Activated CD4-positive, alpha-beta T cell treated with anti-CD3 and anti-CD28 coated beads for 36 hours (primary cell): ENCODE measurements around the gene SLC24A4. TPM values are rescaled to one million over a fixed set of nuclear protein-coding genes. Genes with fewer than 3 reads are reported as not detected.

Experiments used
- ATAC-seq: fragments of 200-7000 bp; cut with Tn5 transposase; one replicate; pipeline ENCODE4 v1.10.0; 2021; ENCODE audit warnings: mild to moderate bottlenecking, moderate library complexity
- CTCF ChIA-PET: fragments of 350-600 bp; sonication (Branson Sonifier 250); formaldehyde crosslinking; loops from one replicate; lab custom pipeline; 2021; ENCODE audit warnings: antibody characterized with exemption; lab: Charles Lee
- POLR2A ChIA-PET: fragments of 350-600 bp; sonication (Branson Sonifier 250); formaldehyde crosslinking; loops from one replicate; lab custom pipeline; 2021; ENCODE audit warnings: antibody characterized with exemption, inconsistent platforms; lab: Charles Lee
- DNase-seq: peaks from one replicate; pipeline ENCODE4 v3.0.0-alpha.2; 2020
- H3K27ac Mint-ChIP-seq: one replicate; pipeline ENCODE4 v1.8.0; 2021; ENCODE audit warnings: mixed read lengths
- H3K27me3 Mint-ChIP-seq: one replicate; pipeline ENCODE4 v1.8.0; 2021; ENCODE audit warnings: mixed read lengths
- H3K36me3 Mint-ChIP-seq: one replicate; pipeline ENCODE4 v1.8.0; 2021; ENCODE audit warnings: low read depth, mixed read lengths
- H3K4me1 Mint-ChIP-seq: one replicate; pipeline ENCODE4 v1.8.0; 2021; ENCODE audit warnings: mixed read lengths
- H3K4me3 Mint-ChIP-seq: one replicate; pipeline ENCODE4 v1.8.0; 2021; ENCODE audit warnings: mild to moderate bottlenecking, moderate library complexity, mixed read lengths
- H3K9me3 Mint-ChIP-seq: one replicate; pipeline ENCODE4 v1.8.0; 2021; ENCODE audit warnings: low read depth, mixed read lengths
- intact Hi-C, 2 experiments: fragments of 100-400 bp; cut with DNase I in 1 of 2; cut with micrococcal nuclease in 1 of 2; formaldehyde crosslinking; loops; one replicate each; pipeline versions ENCODE4 v1.14.2 to v1.15.1; 2022 to 2024; cut with DNase I, micrococcal nuclease
- total RNA-seq, 2 experiments: library from RNA; stranded (reverse); gene quantifications; one replicate each; pipeline ENCODE4 v1.2.3, GENCODE V29; 2021

SLC24A4 gene
- total RNA-seq, 2 experiments from 2014 or later: not detected

DNA sequence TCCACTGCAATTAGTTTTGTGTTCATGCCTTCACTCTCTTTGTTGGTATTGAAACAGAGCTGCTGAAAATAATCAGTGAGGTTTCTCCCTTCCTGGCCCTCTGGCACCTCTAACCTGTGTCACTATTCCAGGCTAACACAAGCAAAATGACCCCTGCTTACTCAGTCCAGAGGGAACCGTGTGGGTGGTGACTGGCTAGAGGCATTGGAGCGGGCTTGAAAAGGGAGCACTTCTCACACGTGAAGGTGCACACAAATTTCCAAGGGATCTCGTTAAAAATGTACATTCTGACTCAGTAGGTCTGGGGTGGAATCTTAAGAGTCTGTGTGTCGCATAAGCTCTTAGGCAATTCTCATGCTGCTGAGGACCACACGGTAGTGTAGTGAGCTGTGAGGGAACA is 1.3 kb upstream of the SLC24A4 start:
- H3K4me1 Mint-ChIP-seq: peaks cover 4% of the 10 kb centered on the region
- no peak overlapping the region for H3K27ac Mint-ChIP-seq
- no peak for DNase-seq
- POLR2A ChIA-PET: no interaction called here
- H3K4me3 Mint-ChIP-seq: no peak overlapping the region
- H3K36me3 Mint-ChIP-seq: no peaks in the 10 kb centered on the region
- H3K27me3 Mint-ChIP-seq: peaks cover 64% of the 10 kb centered on the region
- no peak for ATAC-seq
- CTCF ChIA-PET: interaction anchor here (1.6 kb wide), 1 partner anchor 15 kb away, joined by 3 read pairs; no protein-coding TSS in a partner anchor
- peaks cover 4% of the 10 kb centered on the region for H3K9me3 Mint-ChIP-seq
- intact Hi-C loops: no loop called here

DNA sequence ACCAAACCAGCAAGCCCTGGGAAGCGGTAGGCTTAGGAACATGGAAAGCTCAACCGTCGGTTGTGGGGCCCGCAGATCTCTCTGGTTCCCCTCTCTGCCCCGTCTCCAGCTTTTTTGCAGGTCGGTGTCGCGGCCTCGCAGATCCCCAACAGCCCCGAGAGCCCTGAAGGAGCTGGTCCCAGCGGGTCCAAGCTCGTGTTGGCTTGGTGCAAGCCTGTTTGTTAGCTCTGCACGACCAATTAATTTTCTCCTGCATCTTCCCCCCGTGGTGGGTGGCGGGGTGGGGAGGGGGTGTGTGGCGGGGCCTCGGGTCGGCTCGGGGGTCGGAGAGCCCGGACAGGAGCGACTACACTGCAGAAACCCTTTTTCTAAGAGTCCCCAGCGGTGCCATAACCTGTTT is 449 bp upstream of the SLC24A4 start:
- ATAC-seq (no peak), DNase-seq (no peak)
- ChIA-PET POLR2A (no interaction called here), CTCF (interaction anchor here (0.6 kb wide), 1 partner anchor 43 kb away, joined by 3 read pairs; no protein-coding TSS in a partner anchor)
- no peak overlapping the region for H3K27ac Mint-ChIP-seq
- peaks cover 4% of the 10 kb centered on the region for H3K4me1 Mint-ChIP-seq
- intact Hi-C loops: no loop called here
- H3K27me3 Mint-ChIP-seq: peaks cover 65% of the 10 kb centered on the region
- no peak overlapping the region for H3K4me3 Mint-ChIP-seq
- H3K9me3 Mint-ChIP-seq: no peaks in the 10 kb centered on the region
- no peaks in the 10 kb centered on the region for H3K36me3 Mint-ChIP-seq

GRCh38 chr14:92323916-92324818 is 1.2 kb downstream of the SLC24A4 start:
- DNase-seq (no peak), ATAC-seq (no peak)
- H3K27ac Mint-ChIP-seq: no peak overlapping the region
- ChIA-PET CTCF (interaction anchor here (0.7 kb wide), 2 partner anchors 104 to 118 kb away, joined by 3 to 4 read pairs; no protein-coding TSS in a partner anchor), POLR2A (interaction anchor here (0.5 to 0.6 kb wide), 2 partner anchors 11 to 1218 kb away, joined by 3 to 4 read pairs; no protein-coding TSS in a partner anchor)
- intact Hi-C loops: no loop called here
- no peaks in the 10 kb centered on the region for H3K9me3 Mint-ChIP-seq
- H3K4me1 Mint-ChIP-seq: peaks cover 4% of the 10 kb centered on the region
- H3K27me3 Mint-ChIP-seq: peaks cover 53% of the 10 kb centered on the region
- no peaks in the 10 kb centered on the region for H3K36me3 Mint-ChIP-seq
- no peak overlapping the region for H3K4me3 Mint-ChIP-seq

DNA sequence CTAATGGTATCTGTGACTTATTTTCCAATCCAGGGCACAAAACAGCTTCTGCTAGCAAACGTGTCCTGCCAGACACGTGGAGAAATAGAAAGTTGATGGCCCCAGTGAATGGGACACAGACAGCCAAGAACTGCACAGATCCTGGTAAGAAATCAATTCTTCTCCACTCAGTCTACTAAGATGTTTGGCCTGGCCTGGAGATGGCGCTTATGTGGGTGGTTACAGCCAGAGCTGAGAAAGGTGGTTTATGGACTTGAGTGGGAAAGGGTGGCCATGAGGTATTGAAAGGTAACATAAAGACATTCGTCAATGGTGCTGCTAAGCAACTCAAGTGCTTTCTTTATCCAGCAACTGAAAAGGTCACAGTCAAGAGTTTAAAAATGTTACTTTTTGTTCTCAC is 2.9 kb downstream of the SLC24A4 start:
- no peaks in the 10 kb centered on the region for H3K36me3 Mint-ChIP-seq
- DNase-seq: no peak
- POLR2A ChIA-PET: no interaction called here
- CTCF ChIA-PET: no interaction called here
- H3K4me1 Mint-ChIP-seq: peaks cover 4% of the 10 kb centered on the region
- no peak for ATAC-seq
- no peak overlapping the region for H3K4me3 Mint-ChIP-seq
- no peaks in the 10 kb centered on the region for H3K9me3 Mint-ChIP-seq
- intact Hi-C loops: no loop called here
- H3K27me3 Mint-ChIP-seq: peaks cover 44% of the 10 kb centered on the region
- H3K27ac Mint-ChIP-seq: no peak overlapping the region

GRCh38 chr14:92328664-92329255 is 5.8 kb downstream of the SLC24A4 start:
- intact Hi-C loops: no loop called here
- POLR2A ChIA-PET: no interaction called here

GRCh38 chr14:92334050-92334449 is 11.1 kb downstream of the SLC24A4 start:
- peaks cover 10% of the 10 kb centered on the region for H3K27me3 Mint-ChIP-seq
- no peak for ATAC-seq
- POLR2A ChIA-PET: no interaction called here

More at GRCh38 chr14:92328664-92329255, 5.8 kb downstream of the SLC24A4 start:
- Mint-ChIP-seq H3K27ac (no peak overlapping the region), H3K36me3 (no peaks in the 10 kb centered on the region), H3K4me1 (no peaks in the 10 kb centered on the region), H3K9me3 (no peaks in the 10 kb centered on the region), H3K4me3 (no peak overlapping the region), H3K27me3 (peaks cover 27% of the 10 kb centered on the region)
- DNase-seq (no peak), ATAC-seq (no peak)
- CTCF ChIA-PET: no interaction called here

DNA sequence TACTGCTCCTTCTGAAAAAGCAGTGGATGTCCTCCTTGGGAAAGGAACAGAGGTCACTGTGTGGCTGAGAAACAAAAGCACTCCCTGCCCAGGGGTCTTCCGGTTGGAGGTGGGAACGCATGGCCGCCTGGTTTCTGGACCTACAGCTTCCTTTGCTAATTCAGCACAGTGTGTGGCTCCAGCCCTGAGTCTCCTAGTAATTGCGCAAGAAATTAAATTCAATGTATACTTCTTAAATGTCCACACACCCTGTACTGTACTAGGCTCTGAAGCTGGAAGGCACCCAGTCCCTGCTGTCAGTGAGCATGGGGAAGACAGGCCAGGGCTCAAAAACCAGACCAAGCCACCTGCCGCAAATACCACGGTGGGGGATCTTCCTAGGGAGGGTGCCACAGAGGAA is 13.4 kb downstream of the SLC24A4 start:
- H3K4me1 Mint-ChIP-seq: peaks cover 12% of the 10 kb centered on the region
- H3K9me3 Mint-ChIP-seq: no peaks in the 10 kb centered on the region
- intact Hi-C loops: no loop called here
- H3K4me3 Mint-ChIP-seq: no peak overlapping the region
- POLR2A ChIA-PET: no interaction called here
- no peaks in the 10 kb centered on the region for H3K36me3 Mint-ChIP-seq
- ATAC-seq (no peak), DNase-seq (no peak)
- H3K27me3 Mint-ChIP-seq: peaks cover 20% of the 10 kb centered on the region
- CTCF ChIA-PET: no interaction called here
- H3K27ac Mint-ChIP-seq: no peak overlapping the region

More at GRCh38 chr14:92334050-92334449, 11.1 kb downstream of the SLC24A4 start:
- Mint-ChIP-seq H3K9me3 (no peaks in the 10 kb centered on the region), H3K4me3 (no peak overlapping the region), H3K4me1 (no peaks in the 10 kb centered on the region), H3K27ac (no peak overlapping the region), H3K36me3 (no peaks in the 10 kb centered on the region)
- intact Hi-C loops: no loop called here
- CTCF ChIA-PET: no interaction called here
- DNase-seq: no peak

DNA sequence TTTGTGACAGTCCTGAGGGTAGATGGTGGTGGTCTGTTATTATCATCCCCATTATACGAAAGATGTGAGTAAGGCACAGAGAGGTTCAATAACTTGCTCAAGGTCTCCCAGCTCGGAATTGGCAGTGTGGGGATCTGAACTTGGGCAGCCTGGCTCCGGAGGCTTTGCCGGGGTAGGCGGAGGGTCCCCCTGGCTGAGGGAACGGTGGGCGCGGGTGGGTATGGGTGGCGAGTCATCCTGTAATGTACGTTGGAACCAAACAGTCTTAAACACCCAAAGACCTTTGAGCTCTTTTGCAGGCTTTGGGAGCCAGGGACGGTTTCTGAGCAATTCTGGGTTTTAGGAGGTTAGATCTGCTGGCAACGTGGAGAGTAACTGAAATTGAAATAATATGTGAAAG is 16.5 kb downstream of the SLC24A4 start:
- Mint-ChIP-seq H3K4me3 (no peak overlapping the region), H3K27me3 (peaks cover 29% of the 10 kb centered on the region), H3K4me1 (peaks cover 30% of the 10 kb centered on the region), H3K27ac (no peak overlapping the region), H3K36me3 (peaks cover 3% of the 10 kb centered on the region), H3K9me3 (peaks cover 5% of the 10 kb centered on the region)
- ChIA-PET CTCF (interaction anchor here (0.7 to 1.4 kb wide), 2 partner anchors 13 to 15 kb away, joined by 3 read pairs; no protein-coding TSS in a partner anchor), POLR2A (no interaction called here)
- no peak for ATAC-seq
- intact Hi-C loops: no loop called here
- DNase-seq: no peak

- Mint-ChIP-seq H3K4me3 (no peak overlapping the region), H3K4me1 (peaks cover 30% of the 10 kb centered on the region), H3K9me3 (peaks cover 5% of the 10 kb centered on the region), H3K27me3 (peaks cover 34% of the 10 kb centered on the region), H3K36me3 (peaks cover 3% of the 10 kb centered on the region), H3K27ac (no peak overlapping the region)
- DNase-seq: no peak
- CTCF ChIA-PET: no interaction called here
- intact Hi-C loops: loop anchor here in 1 of 2 experiments (5.0 to 10.0 kb wide), 2 partner anchors 337 to 385 kb away; no protein-coding TSS in a partner anchor
- no peak for ATAC-seq
- POLR2A ChIA-PET: no interaction called here
These were observed 17.1 kb downstream of the SLC24A4 start for GRCh38 chr14:92340071-92340470.

DNA sequence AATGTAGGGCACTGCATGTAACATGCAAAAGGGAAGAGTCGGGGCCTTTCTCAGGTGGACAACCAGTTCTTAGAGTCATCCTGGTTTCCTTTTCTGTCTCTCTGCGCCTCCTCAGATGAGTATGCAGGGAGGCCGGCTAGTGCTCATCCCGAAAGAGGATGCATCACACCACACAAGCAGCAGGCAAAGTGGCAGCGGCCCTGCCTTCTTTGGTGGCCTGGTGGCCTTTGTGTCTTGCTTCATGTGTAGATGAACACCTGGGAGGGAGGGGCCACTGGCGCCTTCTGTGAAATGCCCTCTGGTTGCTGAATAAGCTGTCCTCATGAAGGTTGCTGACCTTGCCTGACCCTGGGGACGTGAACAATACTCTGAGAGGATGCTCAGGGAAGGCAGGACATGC is 18.0 kb downstream of the SLC24A4 start:
- ChIA-PET CTCF (interaction anchor here (0.6 to 1.3 kb wide), 3 partner anchors 13 to 340 kb away, joined by 3 read pairs; no protein-coding TSS in a partner anchor), POLR2A (interaction anchor here (1.2 kb wide), 1 partner anchor 11 kb away, joined by 4 read pairs; no protein-coding TSS in a partner anchor)
- Mint-ChIP-seq H3K9me3 (peaks cover 5% of the 10 kb centered on the region), H3K4me3 (no peak overlapping the region), H3K36me3 (peaks cover 3% of the 10 kb centered on the region), H3K27me3 (peaks cover 34% of the 10 kb centered on the region), H3K4me1 (peaks cover 30% of the 10 kb centered on the region), H3K27ac (peak overlapping the region; percentile 40)
- ATAC-seq (peak; percentile 66), DNase-seq (peak; percentile 71)
- intact Hi-C loops: loop anchor here in 1 of 2 experiments (1.0 to 10.0 kb wide), 3 partner anchors 310 to 386 kb away; no protein-coding TSS in a partner anchor

DNA sequence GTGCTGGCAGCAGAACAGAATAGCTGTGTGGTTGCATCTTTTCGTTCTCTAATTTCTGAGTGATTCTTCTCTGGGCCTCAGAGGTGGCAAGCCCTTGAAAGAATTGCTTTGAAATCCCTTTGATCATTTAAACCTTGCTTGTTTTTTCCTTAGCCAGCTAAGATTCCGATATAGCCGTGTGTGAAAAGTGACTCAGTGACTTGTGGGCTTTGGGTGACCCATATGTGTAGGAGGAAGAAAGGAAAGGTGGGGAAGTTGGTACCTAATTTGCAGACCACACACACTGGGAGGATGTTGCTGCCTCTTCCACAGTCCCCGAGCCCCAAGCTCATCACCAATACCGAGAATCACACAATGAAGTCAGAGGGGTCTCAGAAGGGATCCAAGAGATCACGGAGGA is 18.8 kb downstream of the SLC24A4 start:
- intact Hi-C loops: loop anchor here in 1 of 2 experiments (1.0 to 10.0 kb wide), 4 partner anchors 221 to 387 kb away; no protein-coding TSS in a partner anchor
- peaks cover 30% of the 10 kb centered on the region for H3K4me1 Mint-ChIP-seq
- no peak overlapping the region for H3K27ac Mint-ChIP-seq
- H3K36me3 Mint-ChIP-seq: peaks cover 3% of the 10 kb centered on the region
- CTCF ChIA-PET: interaction anchor here (0.5 to 2.3 kb wide), 10 partner anchors 10 to 508 kb away, joined by 3 to 8 read pairs (median 3); no protein-coding TSS in a partner anchor
- ATAC-seq (peak; percentile 86), DNase-seq (peak; percentile 68)
- H3K27me3 Mint-ChIP-seq: peaks cover 37% of the 10 kb centered on the region
- H3K4me3 Mint-ChIP-seq: peak overlapping the region; percentile 32
- peaks cover 5% of the 10 kb centered on the region for H3K9me3 Mint-ChIP-seq
- POLR2A ChIA-PET: interaction anchor here (1.2 kb wide), 1 partner anchor 10 kb away, joined by 4 read pairs; no protein-coding TSS in a partner anchor
